ENCODE data around the gene LGALS9.
"Not testable (repeated sequence)": the region's sequence is repeated elsewhere in the genome, so short reads cannot be mapped to it uniquely, and the experiment has no call there.

The LGALS9 gene

DNA sequence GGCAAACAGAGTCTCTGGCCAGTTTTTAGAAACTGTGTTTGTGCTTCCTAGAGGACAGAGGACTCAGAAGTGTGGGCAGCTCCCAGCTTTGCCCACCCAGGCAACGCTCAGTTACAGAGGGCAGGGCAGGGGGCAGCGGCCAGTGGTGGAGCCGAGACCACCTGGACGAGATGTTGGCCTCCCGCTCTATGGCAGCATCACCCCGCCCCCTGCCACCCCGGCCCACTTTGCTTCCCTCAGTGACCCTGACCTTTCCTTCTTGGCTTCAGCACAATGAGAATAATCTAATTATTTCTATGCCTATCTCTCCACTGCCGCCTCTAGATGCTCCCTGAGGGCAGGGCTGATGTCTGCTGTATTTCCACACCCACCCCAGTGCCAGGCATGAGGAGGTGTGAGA is 25.6 kb downstream of the LGALS9 start:
- not testable (repeated sequence) for DNase-seq; H3K4me1 Mint-ChIP-seq (ENCODE audit: low read depth in 2 of 2); H3K27me3 Mint-ChIP-seq; H3K9me3 Mint-ChIP-seq; H3K4me3 Mint-ChIP-seq; H3K36me3 Mint-ChIP-seq (ENCODE audit: insufficient read depth); H3K27ac Mint-ChIP-seq; ATAC-seq (replicated peaks)

DNA sequence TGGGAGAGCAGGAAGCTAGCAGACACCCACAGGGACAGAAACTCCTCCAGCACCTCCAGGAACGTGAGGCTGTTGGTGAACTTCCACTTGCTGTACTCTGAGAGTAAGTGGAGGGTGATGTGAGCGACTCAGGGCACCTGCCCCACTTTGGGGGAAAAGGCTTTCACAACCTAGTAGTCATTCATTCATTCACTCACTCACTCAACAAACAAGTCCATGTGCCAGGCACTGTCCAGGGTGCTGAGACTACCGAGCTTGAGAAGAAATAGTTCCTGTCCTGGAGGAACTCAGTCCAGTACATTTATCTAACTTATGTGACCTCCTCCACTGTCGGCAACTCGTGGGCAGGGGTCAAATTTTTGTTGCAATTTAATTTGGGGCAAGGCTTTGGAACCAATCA is 26.6 kb downstream of the LGALS9 start:
- ATAC-seq (replicated peaks) (no peak), DNase-seq (no peak)
- H3K9me3 Mint-ChIP-seq = no peaks in the 10 kb centered on the region
- no peaks in the 10 kb centered on the region for H3K27me3 Mint-ChIP-seq
- no peak overlapping the region for H3K4me3 Mint-ChIP-seq
- H3K4me1 Mint-ChIP-seq (ENCODE audit: low read depth in 2 of 2) = peaks cover 5 to 6% of the 10 kb centered on the region in 2 donors
- H3K27ac Mint-ChIP-seq = no peak overlapping the region
- H3K36me3 Mint-ChIP-seq (ENCODE audit: insufficient read depth) = no peaks in the 10 kb centered on the region

DNA sequence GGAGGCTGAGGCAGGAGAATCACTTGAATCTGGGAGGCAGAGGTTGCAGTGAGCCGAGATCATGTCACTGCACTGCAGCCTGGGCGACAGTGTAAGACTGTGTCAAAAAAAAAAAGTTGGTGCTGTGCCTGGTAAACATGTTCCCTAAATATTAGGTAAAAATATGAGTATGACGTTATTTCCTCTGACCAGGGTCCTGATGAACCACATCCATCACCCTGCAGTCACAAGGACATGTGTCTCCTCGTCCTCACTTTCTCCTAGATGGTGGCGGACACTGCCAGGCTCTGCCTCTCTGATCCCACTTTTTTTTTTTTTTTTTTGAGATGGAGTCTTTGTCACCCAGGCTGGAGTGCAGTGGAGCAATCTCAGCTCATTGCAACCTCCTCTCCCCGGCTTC is 28.7 kb downstream of the LGALS9 start:
- no peaks in the 10 kb centered on the region for H3K27me3 Mint-ChIP-seq
- H3K27ac Mint-ChIP-seq = no peak overlapping the region
- H3K9me3 Mint-ChIP-seq = no peaks in the 10 kb centered on the region
- DNase-seq (no peak), ATAC-seq (replicated peaks) (no peak)
- H3K4me1 Mint-ChIP-seq (ENCODE audit: low read depth in 2 of 2) = peaks cover 2% of the 10 kb centered on the region in 2 donors
- no peaks in the 10 kb centered on the region for H3K36me3 Mint-ChIP-seq (ENCODE audit: insufficient read depth)
- no peak overlapping the region for H3K4me3 Mint-ChIP-seq

DNA sequence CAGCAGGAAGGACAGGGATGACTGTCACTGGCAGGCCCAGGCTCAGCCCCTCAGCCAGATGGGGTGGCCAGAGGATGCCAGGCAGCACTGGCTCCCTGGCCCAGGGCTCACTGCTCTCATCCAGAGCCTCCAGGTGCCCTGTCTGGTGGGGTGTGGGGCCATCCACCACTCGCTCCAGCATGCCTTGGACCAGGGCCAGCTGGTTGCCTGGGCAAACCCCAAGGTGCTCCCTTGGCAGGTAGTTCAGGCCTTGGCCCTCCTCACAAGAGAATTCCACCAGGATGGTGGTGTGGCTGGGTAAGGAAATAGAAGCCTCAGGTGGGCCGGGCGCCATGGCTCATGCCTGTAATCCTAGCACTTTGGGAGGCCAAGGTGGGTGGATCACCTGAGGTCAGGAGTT is 29.4 kb downstream of the LGALS9 start:
- ATAC-seq (replicated peaks) = no peak
- Mint-ChIP-seq H3K36me3 (ENCODE audit: insufficient read depth) (no peaks in the 10 kb centered on the region), H3K4me1 (ENCODE audit: low read depth in 2 of 2) (no peaks in the 10 kb centered on the region), H3K9me3 (no peaks in the 10 kb centered on the region), H3K27me3 (no peaks in the 10 kb centered on the region), H3K4me3 (no peak overlapping the region), H3K27ac (no peak overlapping the region)
- no peak for DNase-seq

DNA sequence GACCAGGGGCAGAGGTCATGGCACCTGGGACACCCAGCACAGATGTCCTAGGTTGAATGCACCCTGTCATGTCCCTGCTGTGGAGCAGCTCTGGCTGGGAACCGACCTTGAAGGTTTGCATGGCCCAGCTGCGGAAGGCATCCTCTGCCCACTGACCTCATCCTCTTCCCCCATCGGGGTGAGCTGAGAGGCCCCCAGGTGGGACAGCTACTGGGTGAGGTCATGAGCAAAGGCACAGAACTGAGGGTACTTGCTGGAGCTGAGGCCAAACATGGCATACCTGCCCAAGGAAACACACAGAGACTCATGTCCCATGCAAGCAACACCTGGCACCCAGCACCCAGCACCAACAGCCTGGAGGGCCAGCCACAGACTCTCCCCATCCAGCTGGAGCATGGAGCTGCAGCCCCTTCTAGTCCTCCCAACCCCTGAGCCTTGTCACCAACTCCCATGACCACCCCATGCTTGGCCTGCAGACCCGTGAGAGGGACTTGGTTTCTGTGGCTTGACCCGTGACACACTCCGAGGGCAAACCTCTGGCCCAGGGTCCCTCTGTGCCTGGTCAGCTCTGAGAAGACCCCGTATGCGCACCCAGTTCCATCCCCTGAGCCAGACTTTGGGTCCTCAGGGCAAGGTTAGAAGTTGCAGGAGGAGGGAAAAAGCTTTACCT is 33.1 kb downstream of the LGALS9 start:
- H3K9me3 Mint-ChIP-seq = no peaks in the 10 kb centered on the region
- ATAC-seq (replicated peaks) (no peak), DNase-seq (no peak)
- H3K4me3 Mint-ChIP-seq = no peak overlapping the region
- H3K27me3 Mint-ChIP-seq = no peaks in the 10 kb centered on the region
- H3K4me1 Mint-ChIP-seq (ENCODE audit: low read depth in 2 of 2) = no peaks in the 10 kb centered on the region
- no peaks in the 10 kb centered on the region for H3K36me3 Mint-ChIP-seq (ENCODE audit: insufficient read depth)
- no peak overlapping the region for H3K27ac Mint-ChIP-seq

DNA sequence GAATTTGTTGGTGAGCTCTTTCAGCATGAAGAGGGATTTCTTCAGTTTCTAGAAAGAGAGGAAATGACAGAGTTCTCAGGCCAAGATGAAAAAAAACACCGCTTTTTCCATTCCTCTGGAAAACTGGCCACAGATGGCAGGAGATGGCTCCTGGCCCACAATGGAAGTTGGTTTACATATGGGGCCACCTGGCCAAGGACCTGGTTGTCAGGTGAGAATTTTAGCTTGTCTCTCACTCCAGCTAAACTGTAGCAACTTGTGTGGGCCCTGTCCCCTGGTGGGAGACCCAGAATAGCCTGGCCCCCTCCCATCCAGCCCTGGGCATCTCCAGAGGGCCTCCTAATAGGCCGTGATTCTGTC is 33.6 kb downstream of the LGALS9 start:
- Mint-ChIP-seq H3K27ac (no peak overlapping the region), H3K27me3 (no peaks in the 10 kb centered on the region), H3K4me3 (no peak overlapping the region), H3K4me1 (ENCODE audit: low read depth in 2 of 2) (no peaks in the 10 kb centered on the region), H3K36me3 (ENCODE audit: insufficient read depth) (no peaks in the 10 kb centered on the region), H3K9me3 (no peaks in the 10 kb centered on the region)
- no peak for ATAC-seq (replicated peaks)
- no peak for DNase-seq

DNA sequence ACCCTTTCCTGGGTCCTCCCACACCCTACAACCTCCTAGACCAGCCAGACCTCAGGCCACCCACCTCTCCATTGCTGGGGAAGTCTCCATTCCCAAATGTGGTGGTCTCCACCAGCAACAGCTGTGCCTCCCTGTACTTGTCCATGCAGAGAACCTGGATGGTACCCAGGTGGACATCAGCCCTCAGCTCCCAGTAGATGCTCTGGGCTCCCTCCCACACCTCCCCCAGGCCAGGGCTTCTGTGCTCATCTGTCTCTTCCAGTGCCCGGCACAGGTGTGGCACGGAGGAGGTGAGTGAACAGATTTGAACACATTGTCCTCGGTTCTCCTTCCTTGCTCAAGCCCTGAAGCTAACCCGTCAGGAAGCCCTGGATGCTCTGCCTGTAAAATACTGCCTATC is 34.6 kb downstream of the LGALS9 start:
- Mint-ChIP-seq H3K4me1 (ENCODE audit: low read depth in 2 of 2) (no peaks in the 10 kb centered on the region), H3K4me3 (no peak overlapping the region), H3K9me3 (no peaks in the 10 kb centered on the region), H3K27ac (no peak overlapping the region), H3K36me3 (ENCODE audit: insufficient read depth) (no peaks in the 10 kb centered on the region), H3K27me3 (peaks cover 0 to under 1% of the 10 kb centered on the region in 2 donors)
- ATAC-seq (replicated peaks) (no peak), DNase-seq (no peak)

DNA sequence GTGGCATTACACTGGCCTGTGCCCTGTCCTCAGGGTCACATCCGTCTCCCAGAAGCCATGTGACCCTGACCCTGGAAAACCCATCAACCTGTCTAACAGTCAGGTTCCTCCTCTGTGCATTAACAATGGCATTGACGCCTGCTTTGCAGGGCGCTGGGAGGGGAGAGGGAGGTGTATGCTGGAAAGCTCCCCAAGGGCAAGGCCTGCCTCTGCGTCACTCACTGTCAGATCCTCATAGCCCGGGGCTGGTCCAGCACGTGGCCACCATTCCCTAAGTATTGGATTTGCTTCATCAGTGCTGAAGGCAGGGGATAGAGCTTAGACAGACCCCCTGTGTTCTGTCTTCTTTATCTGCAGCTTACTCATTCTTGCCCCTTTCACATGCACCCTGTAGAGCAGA is 35.3 kb downstream of the LGALS9 start:
- not testable (repeated sequence) for H3K4me3 Mint-ChIP-seq; H3K4me1 Mint-ChIP-seq (ENCODE audit: low read depth in 2 of 2); ATAC-seq (replicated peaks); H3K27ac Mint-ChIP-seq; DNase-seq; H3K27me3 Mint-ChIP-seq; H3K9me3 Mint-ChIP-seq; H3K36me3 Mint-ChIP-seq (ENCODE audit: insufficient read depth)

DNA sequence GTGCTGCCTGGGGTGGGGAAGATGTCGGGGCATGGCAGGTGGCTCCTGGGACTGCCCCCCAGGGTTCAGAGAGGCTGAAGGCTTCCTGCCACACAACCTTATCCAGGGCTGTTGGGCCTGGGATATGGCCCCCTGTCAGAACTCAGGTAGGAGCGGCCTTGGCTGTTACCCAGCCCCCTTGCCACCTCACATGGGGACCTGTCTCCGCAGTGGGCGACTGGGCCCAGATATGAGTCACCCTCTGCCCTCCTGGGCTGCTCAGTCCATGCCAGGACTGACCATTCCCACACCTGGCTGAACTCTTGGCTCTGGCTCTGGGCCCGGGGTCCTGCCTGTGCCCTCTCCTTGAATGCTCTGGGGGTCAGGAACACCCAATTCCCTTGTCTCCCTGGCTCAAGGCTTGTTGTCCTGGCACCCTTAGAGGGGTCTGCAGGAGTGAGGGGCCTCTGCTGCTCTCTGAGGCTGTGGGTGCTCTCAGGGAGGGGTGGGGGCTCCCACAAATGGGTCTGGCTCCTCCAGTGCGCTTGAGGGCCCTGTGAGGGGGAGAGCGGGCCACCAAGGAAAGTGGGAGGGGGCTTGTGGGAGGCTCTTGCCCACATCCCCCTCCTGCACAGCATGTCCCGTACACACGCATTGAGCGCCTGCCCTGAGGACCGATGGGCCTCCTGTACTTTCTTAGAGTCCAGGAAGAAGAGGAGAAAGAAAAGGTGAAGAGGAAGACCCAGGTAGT is 36.0 kb downstream of the LGALS9 start:
- no peak for ATAC-seq (replicated peaks)
- H3K36me3 Mint-ChIP-seq (ENCODE audit: insufficient read depth) = no peaks in the 10 kb centered on the region
- H3K27ac Mint-ChIP-seq = no peak overlapping the region
- H3K4me3 Mint-ChIP-seq = no peak overlapping the region
- no peaks in the 10 kb centered on the region for H3K4me1 Mint-ChIP-seq (ENCODE audit: low read depth in 2 of 2)
- H3K27me3 Mint-ChIP-seq = peaks cover 0 to 10% of the 10 kb centered on the region in 2 donors
- DNase-seq = no peak
- no peaks in the 10 kb centered on the region for H3K9me3 Mint-ChIP-seq

DNA sequence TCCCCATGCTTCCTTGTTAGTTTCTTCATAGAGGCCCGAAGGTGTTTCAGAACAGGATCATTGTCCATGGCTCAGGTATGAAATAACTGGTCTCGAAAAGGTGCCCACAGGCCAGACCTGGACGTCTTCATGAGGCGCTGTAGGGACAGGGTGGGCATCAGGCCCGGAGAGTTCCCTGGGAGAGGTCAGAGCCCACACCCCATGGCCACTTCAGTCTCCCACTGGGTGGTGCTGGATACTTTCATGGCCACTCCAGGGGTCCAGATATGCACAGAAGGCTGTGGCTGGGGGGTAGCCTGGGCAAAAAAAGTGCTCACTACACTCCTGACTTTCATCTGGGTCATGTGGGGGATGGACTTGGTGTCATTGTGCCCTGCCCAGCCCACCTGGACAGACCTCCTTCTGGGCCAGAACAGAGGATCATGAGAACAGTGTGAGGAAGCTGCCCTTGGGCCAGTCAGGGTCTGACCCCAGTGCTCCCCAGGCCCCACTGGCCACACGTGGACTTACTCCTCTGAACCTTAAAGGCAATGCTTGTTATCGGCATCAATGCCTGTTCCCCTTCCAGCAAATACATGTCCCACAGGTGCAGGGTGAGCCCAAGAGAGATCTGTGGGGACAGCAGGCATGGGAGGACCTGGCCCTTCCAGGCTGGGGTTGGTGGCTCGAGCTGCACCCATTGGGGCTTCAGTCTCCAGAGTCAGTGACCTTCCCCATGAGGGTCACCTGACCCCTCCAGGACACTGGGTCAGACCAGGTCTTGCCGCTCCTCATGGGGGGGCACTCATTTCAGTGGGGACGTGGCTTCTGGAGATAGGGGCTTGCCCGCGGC is 36.9 kb downstream of the LGALS9 start:
- Mint-ChIP-seq H3K36me3 (ENCODE audit: insufficient read depth) (no peaks in the 10 kb centered on the region), H3K27ac (no peak overlapping the region), H3K4me3 (no peak overlapping the region), H3K4me1 (ENCODE audit: low read depth in 2 of 2) (no peaks in the 10 kb centered on the region), H3K27me3 (peaks cover 0 to 10% of the 10 kb centered on the region in 2 donors), H3K9me3 (no peaks in the 10 kb centered on the region)
- no peak for DNase-seq
- no peak for ATAC-seq (replicated peaks)

DNA sequence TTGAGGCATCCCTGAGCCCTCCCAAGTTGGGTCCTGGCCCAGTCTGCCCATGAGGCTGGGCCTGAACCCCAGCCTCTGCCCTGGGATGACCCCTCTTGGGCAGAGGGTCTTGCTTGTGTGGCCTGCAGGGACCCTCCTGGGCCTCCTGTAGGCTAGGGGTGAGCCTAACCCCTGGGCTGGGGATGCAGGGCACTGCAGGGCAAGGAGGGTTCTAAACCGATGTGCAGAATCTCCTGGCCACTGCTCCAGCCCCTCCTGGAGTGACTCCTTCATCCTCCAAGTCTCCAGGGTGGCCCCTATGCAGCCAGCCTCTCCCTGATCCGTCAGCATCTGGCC is 37.5 kb downstream of the LGALS9 start:
- Mint-ChIP-seq H3K36me3 (ENCODE audit: insufficient read depth) (no peaks in the 10 kb centered on the region), H3K27me3 (peaks cover 0 to 10% of the 10 kb centered on the region in 2 donors), H3K27ac (no peak overlapping the region), H3K4me1 (ENCODE audit: low read depth in 2 of 2) (no peaks in the 10 kb centered on the region), H3K9me3 (no peaks in the 10 kb centered on the region), H3K4me3 (no peak overlapping the region)
- ATAC-seq (replicated peaks) = no peak
- DNase-seq = no peak

DNA sequence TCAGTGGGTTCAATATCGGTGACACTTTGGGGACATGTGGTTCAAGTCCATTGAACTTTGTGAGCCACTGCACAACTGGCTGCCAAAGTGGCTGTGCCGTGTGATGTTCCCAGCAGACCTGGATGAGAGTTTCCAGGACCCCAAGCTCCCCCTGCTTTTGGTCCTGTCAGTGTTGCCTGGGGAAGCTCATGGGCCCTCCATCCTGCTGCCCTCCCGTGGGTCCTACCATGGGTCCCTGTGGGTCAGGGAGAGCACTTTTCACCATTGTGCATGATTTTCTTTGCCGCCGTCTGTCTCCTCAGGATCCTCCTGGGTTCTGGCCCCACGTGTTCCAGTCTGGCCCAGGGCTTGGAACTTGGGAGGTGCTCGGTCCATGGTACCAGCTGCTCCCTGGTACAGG is 38.1 kb downstream of the LGALS9 start:
- H3K4me3 Mint-ChIP-seq = no peak overlapping the region
- H3K9me3 Mint-ChIP-seq = no peaks in the 10 kb centered on the region
- H3K27ac Mint-ChIP-seq = no peak overlapping the region
- DNase-seq = no peak
- H3K36me3 Mint-ChIP-seq (ENCODE audit: insufficient read depth) = no peaks in the 10 kb centered on the region
- peaks cover 0 to 10% of the 10 kb centered on the region in 2 donors for H3K27me3 Mint-ChIP-seq
- ATAC-seq (replicated peaks) = no peak
- H3K4me1 Mint-ChIP-seq (ENCODE audit: low read depth in 2 of 2) = no peaks in the 10 kb centered on the region

DNA sequence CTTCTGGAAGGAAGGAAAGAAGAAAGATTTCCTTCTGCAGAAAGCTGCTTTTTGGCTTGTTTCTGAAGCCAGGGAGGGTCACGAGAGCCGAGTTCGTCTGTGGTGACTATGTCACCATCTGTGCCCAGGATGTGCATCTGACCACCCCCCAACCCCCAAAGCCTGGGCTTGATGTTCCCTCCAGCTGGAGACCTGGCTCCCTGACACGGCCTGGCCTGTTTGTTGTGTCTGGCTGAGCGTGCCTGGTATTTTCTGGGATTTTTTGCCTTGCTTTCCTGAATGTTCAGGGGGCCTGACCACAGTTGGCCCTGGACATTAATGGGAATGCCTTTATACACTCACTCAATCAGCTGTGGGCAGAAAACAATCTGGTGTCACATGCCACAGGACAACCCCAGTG is 38.9 kb downstream of the LGALS9 start:
- DNase-seq = no peak
- H3K9me3 Mint-ChIP-seq = no peaks in the 10 kb centered on the region
- H3K27ac Mint-ChIP-seq = no peak overlapping the region
- no peak for ATAC-seq (replicated peaks)
- H3K27me3 Mint-ChIP-seq = peaks cover 0 to 10% of the 10 kb centered on the region in 2 donors
- no peaks in the 10 kb centered on the region for H3K4me1 Mint-ChIP-seq (ENCODE audit: low read depth in 2 of 2)
- H3K36me3 Mint-ChIP-seq (ENCODE audit: insufficient read depth) = no peaks in the 10 kb centered on the region
- no peak overlapping the region for H3K4me3 Mint-ChIP-seq
